ENCODE data around the gene ZNF185. TPM values are rescaled to one million over a fixed set of nuclear protein-coding genes. Genes with fewer than 3 reads are reported as not detected.

The ZNF185 gene
- total and polyA plus RNA-seq, 2 of the 8 experiments (the other 6 are each of a cell fraction or from before 2014, with no cell fraction given), result 15.6 to 20.1 TPM

DNA sequence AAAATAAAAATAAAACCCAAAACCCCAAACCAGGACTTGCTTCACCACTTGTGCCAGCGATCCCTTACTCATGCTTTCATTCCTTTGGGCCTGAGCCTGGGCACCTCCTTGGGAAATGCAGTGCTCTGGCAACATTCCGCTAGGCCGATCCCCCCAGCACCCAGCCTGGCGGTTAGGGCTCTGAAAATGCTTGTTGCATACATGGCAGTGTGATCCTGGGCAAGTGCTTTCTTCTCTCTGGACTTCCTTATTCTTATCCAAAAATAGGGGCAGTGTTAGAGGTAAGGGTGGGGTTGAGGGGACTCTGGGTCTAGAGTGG, 4.6 kb downstream of the ZNF185 start:
- Histone ChIP-seq H2AFZ (ENCODE audit: low read length) (no peak overlapping the region), H2AK5ac (ENCODE audit: low read depth, low read length) (no peak overlapping the region), H4K5ac (ENCODE audit: insufficient read length, low read depth, low read length) (no peak overlapping the region), H3K79me2 (ENCODE audit: control insufficient read depth in 1 of 2, insufficient read depth in 2 of 2, low read length in 2 of 2) (no peaks in the 10 kb centered on the region), H3K27ac (ENCODE audit: low read depth, low read length) (no peak overlapping the region), H3K27me3 (replicated peaks in 1 of 4; ENCODE audit: control insufficient read depth in 3 of 4, extremely low read depth in 1 of 4, insufficient read depth in 3 of 4, low read length in 3 of 4) (no peaks in the 10 kb centered on the region), H3K4me1 (replicated peaks in 1 of 4; ENCODE audit: control insufficient read depth in 3 of 4, insufficient read depth in 4 of 4, low read length in 3 of 4) (peaks cover 0 to 29% (median 12%) of the 10 kb centered on the region in 4 experiments; a peak in 6 of 7 replicates), H3K4me2 (ENCODE audit: insufficient read depth in 1 of 2, low read depth in 2 of 2, low read length in 2 of 2) (no peak overlapping the region; a peak in 1 of 4 replicates), H3K36me3 (ENCODE audit: control insufficient read depth in 2 of 4, insufficient read depth in 4 of 4, low read length in 3 of 4) (no peaks in the 10 kb centered on the region), H3K23me2 (ENCODE audit: low read depth, low read length) (peaks cover 2% of the 10 kb centered on the region; the same call in 1 of the 2 replicates), H2BK120ac (replicated peaks; ENCODE audit: low read depth, low read length) (no peak overlapping the region), H2BK5ac (ENCODE audit: low read depth, low read length) (no peak overlapping the region), H2BK15ac (ENCODE audit: low read length) (no peak overlapping the region), H3K14ac (ENCODE audit: insufficient read length) (no peak overlapping the region), H3K9me3 (ENCODE audit: insufficient read depth in 2 of 2, low read depth in 1 of 2, low read length in 1 of 2) (no peaks in the 10 kb centered on the region), H2BK20ac (ENCODE audit: low read length) (no peak overlapping the region), H3K4ac (replicated peaks; ENCODE audit: insufficient read length, low read depth, low read length) (no peak overlapping the region), H3K56ac (replicated peaks; ENCODE audit: insufficient read length, low read depth, low read length) (no peak overlapping the region), H3K4me3 (ENCODE audit: extremely low read depth in 1 of 4, insufficient read depth in 2 of 4, low read depth in 3 of 4, low read length in 4 of 4) (no peak overlapping the region), H4K20me1 (replicated peaks in 1 of 2; ENCODE audit: control insufficient read depth in 1 of 2, insufficient read depth in 2 of 2, low read length in 2 of 2) (no peaks in the 10 kb centered on the region), H3K23ac (ENCODE audit: insufficient read length) (no peak overlapping the region), H3K18ac (ENCODE audit: extremely low read depth, low read length) (no peak overlapping the region), H4K91ac (replicated peaks; ENCODE audit: insufficient read length, low read length) (no peak overlapping the region), H3K79me1 (ENCODE audit: low read depth, low read length) (no peaks in the 10 kb centered on the region), H4K8ac (ENCODE audit: extremely low read depth, insufficient read depth, low read length) (no peak overlapping the region), H3K9ac (replicated peaks in 1 of 4; ENCODE audit: extremely low read depth in 1 of 4, low read depth in 3 of 4, low read length in 3 of 4) (no peak overlapping the region), H2BK12ac (ENCODE audit: low read depth, low read length) (no peak overlapping the region)
- CTCF ChIA-PET (ENCODE audit: partially characterized antibody), result interaction anchor here (1.5 to 9.6 kb wide), 4 partner anchors 10 to 24 kb away, joined by 5 to 94 read pairs (median 6); no protein-coding TSS in a partner anchor
- POLR2A ChIA-PET (ENCODE audit: partially characterized antibody), result interaction anchor here (1.6 kb wide), 1 partner anchor 20 kb away, joined by 3 read pairs; no protein-coding TSS in a partner anchor
- TF ChIP-seq SP4 (IDR thresholded peaks at IDR 0.05; ENCODE audit: low read length), result no peak
- no peak for TF ChIP-seq PHF8 (conservative IDR thresholded peaks at IDR 0.05; ENCODE audit: low read depth, low read length)
- TF ChIP-seq POLR2A (IDR thresholded peaks at IDR 0.05; ENCODE audit: control extremely low read depth in 1 of 2, low read depth in 2 of 2, low read length in 2 of 2), result no peak
- TF ChIP-seq RXRA (IDR thresholded peaks at IDR 0.05; ENCODE audit: insufficient read depth, low read depth, low read length), result no peak
- no peak for TF ChIP-seq GTF2F1 (IDR thresholded peaks at IDR 0.05; ENCODE audit: borderline replicate concordance, low read depth, low read length)
- TF ChIP-seq, protein P1, sequence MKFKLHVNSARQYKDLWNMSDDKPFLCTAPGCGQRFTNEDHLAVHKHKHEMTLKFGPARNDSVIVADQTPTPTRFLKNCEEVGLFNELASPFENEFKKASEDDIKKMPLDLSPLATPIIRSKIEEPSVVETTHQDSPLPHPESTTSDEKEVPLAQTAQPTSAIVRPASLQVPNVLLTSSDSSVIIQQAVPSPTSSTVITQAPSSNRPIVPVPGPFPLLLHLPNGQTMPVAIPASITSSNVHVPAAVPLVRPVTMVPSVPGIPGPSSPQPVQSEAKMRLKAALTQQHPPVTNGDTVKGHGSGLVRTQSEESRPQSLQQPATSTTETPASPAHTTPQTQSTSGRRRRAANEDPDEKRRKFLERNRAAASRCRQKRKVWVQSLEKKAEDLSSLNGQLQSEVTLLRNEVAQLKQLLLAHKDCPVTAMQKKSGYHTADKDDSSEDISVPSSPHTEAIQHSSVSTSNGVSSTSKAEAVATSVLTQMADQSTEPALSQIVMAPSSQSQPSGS (IDR thresholded peaks at IDR 0.05; ENCODE audit: low read length), result no peak
- TF ChIP-seq EP300 (IDR thresholded peaks at IDR 0.05; ENCODE audit: borderline replicate concordance in 1 of 2, low read depth in 2 of 2, low read length in 2 of 2), result no peak
- FAIRE-seq, result no peak
- 92% methylated on average over 4 of the region's 4 CpGs; no CpG with 5 or more reads in 1 of the 2 experiments for WGBS, 2 experiments (ENCODE audit: extremely low coverage in 1 of 2, insufficient coverage in 1 of 2, insufficient read length in 1 of 2, insufficient replicate concordance in 2 of 2, low coverage in 1 of 2, low lambda C conversion rate in 2 of 2, missing lambda C conversion rate in 1 of 2)
- no peak for DNase-seq (ENCODE audit: low read depth in 1 of 2, low spot score in 2 of 2)

Measured in H1 (cell line).